Cortex of kidney (tissue), 1 donor: Measurements from ENCODE around the gene ELOF1.
"Not testable (repeated sequence)": the region's sequence is repeated elsewhere in the genome, so short reads cannot be mapped to it uniquely, and the experiment has no call there.

ENCODE experiments used
- DNase-seq: peaks from one replicate; lab custom pipeline; 2025; lab: John Stamatoyannopoulos, UW

Gene ELOF1

DNA sequence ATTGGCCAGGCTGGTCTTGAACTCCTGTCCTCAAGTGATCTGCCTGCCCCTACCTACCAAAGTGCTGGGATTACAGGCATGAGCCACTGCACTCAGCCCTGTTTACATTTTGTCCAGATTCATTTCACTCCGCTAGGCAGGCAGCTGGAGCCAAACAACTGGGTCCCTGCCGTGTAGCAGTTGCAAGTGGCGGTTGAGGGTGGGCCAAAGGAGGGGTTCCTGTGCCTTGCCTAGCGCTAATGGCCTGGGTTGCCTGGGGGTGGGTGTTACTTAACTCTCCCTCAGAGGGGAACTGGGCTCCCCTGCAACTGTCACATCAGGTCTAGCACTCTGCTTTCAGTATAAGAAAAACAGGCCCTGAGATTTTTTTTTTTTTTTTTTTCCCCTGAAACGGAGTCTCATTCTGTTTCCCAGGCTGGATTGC, 11.0 kb upstream of the ELOF1 start:
- no peak for DNase-seq

DNA sequence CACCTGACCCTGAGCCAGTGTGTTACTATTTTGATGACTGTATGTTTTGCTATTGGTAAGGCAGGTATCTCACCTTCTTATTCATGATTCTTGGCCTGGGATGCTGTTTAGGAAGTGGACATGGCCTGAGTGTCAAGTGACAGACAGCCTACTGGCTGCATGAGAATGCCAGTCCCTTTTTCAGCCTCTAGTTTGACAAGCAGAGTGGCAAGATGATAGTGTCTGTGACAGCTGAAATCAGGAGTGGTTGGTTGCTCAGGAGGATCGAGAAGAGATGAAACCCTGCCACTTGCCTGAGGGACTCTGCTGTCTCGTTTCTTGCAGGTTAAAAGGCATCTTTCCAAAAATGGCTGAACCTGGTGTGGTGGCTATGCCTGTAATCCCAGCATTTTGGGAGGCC, 7.1 kb upstream of the ELOF1 start:
- no peak for DNase-seq

DNA sequence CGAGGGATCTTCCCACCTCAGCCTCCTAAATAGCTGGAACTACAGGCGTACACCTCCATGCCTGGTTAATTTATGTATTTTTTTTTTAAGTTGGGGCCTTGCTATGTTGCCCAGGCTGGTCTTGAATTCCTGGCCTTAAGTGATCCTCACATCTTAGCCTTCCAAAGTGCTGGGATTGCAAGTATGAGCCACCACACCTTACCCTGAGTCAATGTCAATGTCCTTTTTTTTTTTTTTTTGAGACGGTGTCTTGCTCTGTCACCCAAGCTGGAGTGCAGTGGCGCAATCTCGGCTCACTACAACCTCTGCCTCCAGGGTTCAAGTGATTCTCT, 6.6 kb upstream of the ELOF1 start:
- DNase-seq: not testable (repeated sequence)

DNA sequence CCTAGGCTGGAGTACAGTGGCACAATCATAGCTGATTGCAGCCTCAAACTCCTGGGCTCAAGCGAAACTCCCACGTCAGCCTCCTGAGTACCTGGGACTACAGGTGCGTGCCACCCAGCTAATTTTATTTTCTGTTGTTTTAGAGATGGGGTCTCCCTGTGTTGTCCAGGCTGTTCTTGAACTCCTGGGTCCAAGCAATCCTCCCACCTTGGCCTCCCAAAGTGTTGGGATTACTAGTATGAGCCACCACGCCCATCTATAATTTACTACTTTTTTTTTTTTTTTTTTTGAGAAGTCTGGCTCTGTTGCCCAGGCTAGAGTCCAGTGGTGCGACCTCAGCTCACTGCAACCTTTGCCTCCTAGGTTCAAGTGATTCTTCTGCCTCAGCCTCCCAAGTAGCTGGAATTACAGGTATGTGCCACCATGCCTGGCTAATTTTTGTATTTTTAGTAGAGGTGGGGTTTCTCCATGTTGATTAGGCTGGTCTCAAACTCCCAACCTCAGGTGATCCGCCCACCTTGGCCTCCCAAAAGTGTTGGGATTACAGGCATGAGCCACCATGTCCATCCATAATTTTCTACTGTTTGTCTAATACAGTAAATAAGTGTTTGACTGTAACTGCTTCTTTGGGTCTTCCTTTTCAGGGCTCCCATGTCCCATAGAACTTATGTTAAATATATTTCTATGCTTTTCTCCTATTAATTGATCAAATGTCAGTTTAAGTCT, 5.2 kb upstream of the ELOF1 start:
- DNase-seq: not testable (repeated sequence)

DNA sequence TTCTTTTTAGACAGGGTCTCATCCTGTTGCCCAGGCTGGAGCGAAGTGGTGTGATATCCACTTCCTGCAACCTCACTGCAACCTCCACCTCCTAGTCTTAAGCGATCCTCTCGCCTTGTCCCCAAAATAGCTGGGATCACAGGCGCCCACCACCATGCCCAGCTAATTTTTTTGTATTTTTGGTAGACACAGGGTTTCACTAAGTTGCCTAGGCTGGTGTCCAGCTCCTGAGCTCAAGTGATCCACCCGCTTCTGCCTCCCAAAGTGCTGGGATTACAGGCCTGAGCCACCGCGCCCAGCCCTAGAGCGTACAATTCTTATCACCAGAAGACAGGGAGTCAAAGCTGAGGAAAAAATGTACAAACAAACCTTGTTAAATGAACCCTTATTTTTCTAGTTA, 4.5 kb upstream of the ELOF1 start:
- no peak for DNase-seq

DNA sequence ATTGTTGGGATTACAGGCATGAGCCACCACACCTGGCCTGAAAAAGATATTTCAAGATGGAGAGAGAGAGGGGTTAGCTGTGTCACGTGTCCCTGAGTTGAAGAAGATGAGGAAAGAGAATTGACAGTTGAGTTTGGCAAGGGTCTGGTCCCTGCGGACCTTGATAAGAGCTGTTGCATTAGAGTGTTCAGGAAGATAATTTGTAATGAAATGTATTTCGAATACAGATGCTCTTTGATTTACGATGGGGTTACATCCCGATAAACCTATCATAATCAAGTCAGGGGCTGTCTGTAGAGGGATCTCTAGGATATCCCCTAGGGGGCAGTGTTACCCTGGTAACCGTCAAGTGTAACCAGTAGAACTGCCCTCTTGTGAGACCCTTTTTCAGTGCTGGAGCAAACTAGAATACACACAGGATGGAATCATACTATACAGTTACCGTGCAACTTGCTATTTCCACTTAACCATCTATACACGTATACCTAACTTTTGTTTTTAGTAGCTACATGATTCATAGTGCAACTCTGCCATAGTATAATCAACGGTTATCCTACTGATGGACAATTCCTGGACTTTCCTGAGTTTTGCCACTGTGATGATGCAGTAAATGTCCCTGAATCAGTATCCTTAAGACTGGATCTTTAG, 1.5 kb upstream of the ELOF1 start:
- DNase-seq: no peak

DNA sequence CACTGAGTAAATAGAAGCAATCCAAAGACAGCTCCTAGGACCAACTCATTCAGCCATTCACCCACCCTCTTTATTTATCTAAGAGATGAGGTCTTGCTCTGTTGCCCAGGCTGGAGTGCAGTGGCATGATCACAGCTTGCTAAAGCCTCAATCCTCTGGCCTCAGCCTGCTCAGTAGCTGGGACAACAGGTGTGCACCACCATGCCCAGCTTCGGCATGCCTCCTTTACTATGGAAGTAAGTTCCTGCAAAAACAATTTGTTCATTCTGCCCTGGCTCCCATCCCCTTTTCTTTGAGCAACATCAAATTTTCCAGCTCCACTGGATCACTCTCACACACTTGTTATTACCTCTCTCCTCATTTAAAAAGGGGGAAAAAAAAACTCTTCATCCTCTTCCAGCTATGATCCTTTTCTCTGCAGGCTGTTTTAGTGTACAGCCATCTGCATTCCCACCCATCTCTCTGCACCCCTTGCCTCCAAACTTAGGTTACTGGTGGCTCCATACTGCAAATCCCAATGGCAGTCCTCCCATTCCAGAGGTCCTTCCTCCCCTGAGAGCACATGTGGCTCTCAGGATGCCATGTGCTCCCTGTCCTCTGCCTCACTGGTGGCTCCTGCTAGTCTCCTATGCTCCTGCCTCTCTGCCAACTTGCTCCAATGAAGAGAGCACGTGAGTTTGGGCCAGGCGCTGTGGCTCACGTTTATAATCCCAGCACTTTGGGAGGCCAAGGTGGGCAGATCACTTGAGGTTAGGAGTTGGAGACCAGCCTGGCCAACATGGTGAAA, 2.2 kb downstream of the ELOF1 start:
- no peak for DNase-seq

DNA sequence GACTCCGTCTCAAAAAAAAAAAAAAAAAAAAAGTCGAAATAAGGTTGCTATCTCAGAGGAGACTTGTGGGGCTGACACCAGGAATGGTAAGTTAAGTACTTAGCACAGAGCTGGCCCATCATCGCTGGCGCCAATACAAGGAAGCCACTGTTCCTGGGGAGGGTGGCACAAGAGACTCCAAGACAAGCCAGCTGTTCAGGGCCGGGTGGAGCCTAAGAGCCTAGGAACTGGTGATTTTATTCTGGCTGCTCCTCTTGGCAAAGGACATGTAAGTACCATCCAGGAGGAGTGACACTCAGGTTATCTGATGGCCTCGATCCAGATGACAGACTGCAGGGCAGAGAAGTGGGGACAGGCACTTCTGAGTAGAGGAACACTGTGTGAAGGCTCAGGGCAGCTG, 3.8 kb downstream of the ELOF1 start:
- DNase-seq: no peak

DNA sequence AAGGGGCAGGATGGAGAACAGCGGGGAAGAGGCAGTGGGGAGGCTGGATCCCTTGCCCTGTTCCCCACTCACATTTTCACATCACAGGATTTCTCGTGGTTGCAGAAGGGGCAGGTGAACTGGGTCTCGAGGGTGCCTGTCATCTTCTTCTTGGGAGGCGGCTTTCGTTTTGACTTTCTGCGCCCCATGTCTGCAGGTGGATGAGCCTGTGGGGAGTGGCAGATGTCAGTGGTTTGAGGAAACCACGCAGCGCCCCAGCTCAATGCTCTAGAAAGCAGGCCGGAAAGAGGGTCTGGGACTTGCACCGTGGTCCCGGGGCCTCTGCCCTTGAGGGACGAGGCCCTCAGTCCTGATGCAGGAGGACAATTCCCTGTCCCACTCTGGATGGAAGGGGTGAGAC, 4.9 kb downstream of the ELOF1 start:
- no peak for DNase-seq

DNA sequence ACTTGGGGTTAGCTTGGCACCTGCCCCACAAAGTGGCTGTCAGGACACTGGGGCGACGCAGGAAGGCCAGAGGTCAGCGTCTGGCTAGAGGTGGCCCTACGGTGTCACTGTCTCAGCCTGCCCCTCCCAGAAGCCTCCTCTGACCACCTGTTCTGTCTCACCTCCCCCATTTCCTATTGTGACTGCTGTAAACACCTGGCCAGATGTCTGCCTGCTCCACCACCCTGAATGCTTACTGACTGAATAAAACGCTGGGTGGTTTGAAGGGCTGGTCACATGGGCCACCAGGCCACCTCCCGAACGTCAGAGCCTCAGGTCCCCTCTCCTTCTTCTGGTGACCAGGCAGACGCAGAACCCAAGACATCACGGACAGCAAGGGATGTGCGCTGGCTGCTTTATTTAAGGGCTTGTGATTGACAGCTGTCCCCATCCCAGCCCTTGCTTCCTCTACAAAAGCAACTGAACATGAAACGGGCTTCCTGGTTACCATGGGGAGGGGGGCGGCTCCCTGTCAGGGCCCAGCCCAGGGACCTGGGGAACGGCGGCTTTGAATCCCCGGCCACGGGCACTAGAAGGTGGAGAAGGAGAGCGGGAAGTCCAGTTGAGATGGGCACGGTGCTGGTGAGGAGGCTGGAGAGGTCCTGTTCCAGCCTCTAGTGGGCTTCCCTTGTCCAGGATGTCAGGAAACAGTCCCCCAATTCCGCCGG, 6.2 kb downstream of the ELOF1 start:
- DNase-seq: no peak

DNA sequence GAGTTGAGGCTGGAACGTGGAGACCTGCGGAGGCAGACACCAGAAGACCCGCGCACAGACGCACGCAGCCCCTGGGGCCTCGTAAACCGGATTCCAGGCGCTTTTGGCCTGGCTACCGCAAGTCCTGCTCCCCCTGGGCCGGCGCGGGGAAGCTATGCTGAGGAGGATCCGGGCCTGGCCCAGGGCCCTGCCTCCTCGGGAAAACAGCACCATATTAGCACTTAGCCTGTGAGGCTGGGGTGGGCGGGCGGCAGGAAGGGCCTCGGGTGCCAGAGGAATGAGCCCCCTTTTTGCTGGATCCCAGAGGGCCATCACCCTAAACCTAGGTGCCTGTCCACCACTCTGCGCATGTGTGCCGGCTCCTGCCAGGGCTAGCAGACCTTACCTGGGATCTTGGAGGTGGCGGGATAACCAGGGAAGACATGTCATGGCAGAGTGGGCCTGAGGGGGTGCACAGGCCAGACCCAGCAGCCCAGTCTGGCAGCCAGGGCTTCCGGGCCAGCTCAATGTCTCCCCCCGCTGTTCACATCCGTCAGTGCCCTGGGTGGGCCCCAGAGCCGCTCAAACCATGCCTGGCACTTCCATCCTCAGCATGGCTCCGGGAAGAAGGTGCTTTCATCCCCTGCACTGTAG, 7.3 kb downstream of the ELOF1 start:
- DNase-seq: no peak

DNA sequence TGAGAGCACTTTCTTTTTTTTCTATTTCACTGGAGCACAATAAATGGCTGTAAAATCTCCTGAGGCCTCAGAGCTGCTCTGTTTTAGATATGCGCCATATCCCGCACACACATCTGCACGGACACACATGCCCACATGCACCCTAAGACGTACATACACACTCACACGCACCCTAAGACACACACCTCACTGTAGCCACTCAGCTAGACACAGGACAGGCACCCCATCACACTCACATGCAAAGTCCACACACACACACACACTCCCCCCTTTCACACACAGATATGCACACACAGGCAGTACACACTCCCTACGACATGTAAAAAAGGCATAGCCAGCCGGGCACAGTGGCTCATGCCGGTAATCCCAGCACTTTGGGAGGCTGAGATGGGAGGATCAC, 8.8 kb downstream of the ELOF1 start:
- DNase-seq: no peak

DNA sequence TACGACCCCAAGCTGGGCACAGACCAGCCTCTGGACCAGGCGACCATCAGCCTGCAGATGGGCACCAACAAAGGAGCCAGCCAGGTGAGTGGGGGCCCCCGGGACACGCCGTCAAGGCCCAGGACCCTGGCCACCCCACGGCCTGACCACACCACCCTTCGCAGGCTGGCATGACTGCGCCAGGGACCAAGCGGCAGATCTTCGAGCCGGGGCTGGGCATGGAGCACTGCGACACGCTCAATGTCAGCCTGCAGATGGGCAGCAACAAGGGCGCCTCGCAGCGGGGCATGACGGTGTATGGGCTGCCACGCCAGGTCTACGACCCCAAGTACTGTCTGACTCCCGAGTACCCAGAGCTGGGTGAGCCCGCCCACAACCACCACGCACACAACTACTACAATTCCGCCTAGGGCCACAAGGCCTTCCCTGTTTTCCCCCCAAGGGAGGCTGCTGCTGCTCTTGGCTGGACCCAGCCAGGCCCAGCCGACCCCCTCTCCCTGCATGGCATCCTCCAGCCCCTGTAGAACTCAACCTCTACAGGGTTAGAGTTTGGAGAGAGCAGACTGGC, 9.6 kb downstream of the ELOF1 start:
- DNase-seq: no peak

DNA sequence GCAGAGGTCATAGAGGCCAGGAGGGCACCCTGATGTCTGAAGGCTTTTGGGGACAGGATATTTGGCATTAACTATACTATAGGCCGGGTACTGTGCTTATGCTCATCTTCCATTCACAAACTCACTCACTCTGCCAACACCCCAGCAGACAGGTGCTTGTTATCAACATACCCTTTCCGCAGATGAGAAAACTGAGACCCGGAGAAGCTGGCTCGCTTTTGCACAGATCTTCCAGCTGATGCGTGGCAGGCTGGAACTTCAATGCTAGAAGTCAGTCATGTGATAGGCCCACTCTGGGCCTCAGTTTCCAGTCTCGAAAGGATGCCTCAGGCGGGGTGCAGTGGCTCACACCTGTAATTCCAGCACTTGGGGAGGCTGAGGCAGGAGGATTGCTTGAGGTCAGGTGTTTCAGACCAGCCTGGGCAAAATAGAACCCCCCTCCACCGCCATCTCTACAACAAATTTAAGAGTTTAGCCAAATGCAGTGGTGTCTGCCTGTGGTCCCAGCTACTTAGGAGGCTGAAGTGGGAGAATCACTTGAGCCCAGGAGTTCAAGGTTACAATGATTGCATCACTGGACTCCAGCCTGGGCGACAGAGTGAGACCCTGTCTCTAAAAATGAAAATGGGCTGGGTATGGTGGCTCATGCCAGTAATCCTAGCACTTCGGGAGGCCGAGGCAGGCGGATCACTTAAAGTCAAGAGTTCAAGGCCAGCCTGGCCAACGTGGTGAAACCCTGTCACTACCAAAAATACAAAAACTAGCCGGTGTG, 10.9 kb downstream of the ELOF1 start:
- DNase-seq: no peak

DNA sequence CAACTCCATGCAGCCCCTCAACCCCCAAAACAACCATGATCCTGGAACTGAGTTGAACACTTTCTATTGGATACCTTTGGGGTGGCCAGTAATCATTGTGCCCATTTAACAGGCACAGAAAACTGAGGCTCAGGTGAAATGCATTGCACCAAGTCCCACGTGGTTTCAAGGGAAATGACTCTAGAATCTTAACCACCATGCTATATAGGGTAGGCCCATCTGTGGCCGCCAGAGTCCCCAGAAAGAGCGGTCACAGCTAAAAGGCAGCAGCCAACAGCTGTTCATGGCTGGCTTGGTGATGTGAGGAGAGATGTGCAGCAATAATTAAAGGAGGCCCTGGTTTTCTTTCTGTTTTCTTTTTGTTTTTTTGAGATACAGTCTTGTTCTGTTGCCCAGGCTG, 17.8 kb downstream of the ELOF1 start:
- no peak for DNase-seq

DNA sequence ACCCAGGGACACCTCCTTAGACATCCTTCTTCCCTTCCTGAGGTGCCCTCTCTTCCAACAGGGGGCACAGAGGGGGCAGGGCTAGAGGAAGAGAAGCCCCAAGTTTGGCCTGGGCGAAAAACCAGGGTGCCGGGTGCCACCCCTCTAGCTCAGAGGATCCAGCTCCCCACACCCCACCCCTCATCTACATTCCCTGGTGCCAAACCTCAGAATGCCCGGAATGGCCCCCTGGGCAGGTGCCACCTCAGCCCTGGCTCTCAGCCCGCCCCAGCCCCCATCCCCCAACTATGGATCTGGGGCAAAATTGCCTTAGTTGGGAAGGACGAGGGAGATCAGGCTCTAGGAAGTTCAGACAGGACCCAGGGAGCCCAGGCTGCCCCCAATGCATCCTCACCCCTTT, 18.4 kb downstream of the ELOF1 start:
- DNase-seq: no peak

DNA sequence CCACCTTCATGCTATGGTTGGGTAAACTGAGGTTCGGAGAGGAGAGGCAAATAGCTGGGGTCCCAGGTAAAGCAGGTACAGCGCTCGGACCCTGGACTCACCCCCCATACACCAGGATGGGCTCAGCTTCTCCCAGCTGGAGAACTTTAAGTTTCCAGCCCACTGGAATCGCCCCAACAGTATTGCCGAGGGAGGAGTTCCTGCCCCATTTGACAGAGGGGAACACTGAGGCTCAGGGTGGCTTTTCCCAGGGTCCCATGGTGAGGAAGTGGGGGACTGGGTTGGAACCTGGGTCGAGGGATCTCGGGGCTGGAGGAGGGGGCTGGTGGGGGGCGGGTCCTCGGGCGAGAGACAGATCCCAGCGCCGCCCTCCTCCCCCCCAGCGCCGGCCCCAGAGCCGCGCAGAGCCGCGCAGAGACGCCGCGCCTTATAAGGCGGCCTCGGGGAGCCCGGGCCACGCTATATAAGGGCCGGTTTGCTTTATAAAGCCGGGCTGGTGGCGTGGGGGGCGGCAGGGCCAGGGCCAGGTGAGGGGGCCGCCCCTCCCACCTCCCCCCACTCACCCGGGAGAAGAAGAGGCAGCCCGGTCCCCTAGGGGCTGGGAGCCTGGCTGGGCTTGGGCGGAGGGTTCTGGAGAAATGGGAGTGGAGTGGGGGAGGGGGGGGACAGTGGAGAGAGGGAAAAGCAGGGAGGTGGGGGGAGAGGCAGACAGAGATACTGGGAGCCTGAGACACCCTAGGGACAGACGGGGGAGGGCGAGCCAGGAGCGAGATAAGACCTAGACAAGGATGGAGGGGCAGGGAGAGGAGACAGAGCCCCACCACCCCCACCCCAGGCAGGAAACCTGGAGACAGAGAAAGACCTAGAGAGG, 19.3 kb downstream of the ELOF1 start:
- no peak for DNase-seq

DNA sequence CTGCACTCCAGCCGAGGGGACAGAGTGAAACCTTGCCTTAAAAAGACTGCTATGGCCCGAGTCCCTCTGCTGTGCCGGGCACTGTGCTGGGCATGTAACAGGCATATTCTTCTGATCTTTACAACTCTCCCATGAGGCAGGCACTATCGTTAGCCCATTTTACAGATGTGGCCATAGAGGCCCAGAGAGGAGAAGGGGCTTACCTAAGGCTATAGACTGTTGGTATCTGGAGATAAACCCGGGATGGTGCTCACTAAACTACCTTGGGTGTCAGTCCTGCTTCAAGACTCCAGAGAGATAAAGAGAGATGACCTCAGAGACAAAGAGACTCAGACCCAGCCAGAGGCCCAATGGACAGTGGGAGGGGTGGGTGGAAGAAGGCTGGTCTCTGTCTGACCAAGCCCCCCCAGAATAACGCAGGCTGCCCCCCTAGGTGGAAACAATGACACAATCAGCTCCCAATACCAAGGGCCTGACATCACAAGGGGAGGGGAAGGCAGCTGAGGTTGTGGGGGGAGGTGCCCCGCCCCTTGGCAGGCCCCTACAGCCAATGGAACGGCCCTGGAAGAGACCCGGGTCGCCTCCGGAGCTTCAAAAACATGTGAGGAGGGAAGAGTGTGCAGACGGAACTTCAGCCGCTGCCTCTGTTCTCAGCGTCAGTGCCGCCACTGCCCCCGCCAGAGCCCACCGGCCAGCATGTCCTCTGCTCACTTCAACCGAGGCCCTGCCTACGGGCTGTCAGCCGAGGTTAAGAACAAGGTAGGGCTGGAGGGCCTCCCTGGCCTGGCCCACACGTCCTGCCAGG, 20.6 kb downstream of the ELOF1 start, which contains the start of gene CNN1:
Gene CNN1 (plus strand): TSS at position 620 of the 805 bp plus-strand sequence. CDS start 77 bp downstream, at position 697.
- DNase-seq: no peak
